ENCODE data around the gene GBX1. TPM values are rescaled to one million over a fixed set of nuclear protein-coding genes. Genes with fewer than 3 reads are reported as not detected.

GBX1 gene
- total RNA-seq, 4 donors from 2014 or later = not detected

GRCh38 chr7:151187409-151188251 lies 20.1 kb upstream of the GBX1 start:
- peaks cover 10% of the 10 kb centered on the region for H3K27me3 ChIP-seq
- H3K27ac ChIP-seq = no peak overlapping the region
- 54% methylated on average over 8 of the region's 22 CpGs for WGBS
- TF ChIP-seq POLR2A (IDR thresholded peaks at IDR 0.05) = no peak
- TF ChIP-seq EP300 (IDR thresholded peaks at IDR 0.05) = no peak
- no peak for TF ChIP-seq POLR2AphosphoS5 (IDR thresholded peaks at IDR 0.05)
- TF ChIP-seq CTCF (IDR thresholded peaks at IDR 0.05) = no peak
- H3K36me3 ChIP-seq = no peaks in the 10 kb centered on the region
- no peak overlapping the region for H3K4me3 ChIP-seq
- H3K4me1 ChIP-seq = no peaks in the 10 kb centered on the region
- no peak for DNase-seq (ENCODE audit: low spot score in 2 of 2)
- H3K9me3 ChIP-seq = no peaks in the 10 kb centered on the region

GRCh38 chr7:151186640-151187408 lies 19.3 kb upstream of the GBX1 start, which contains the start of gene ASB10:
ASB10 (minus strand) TSS chr7:151187250; CDS start chr7:151187130, 120 bp downstream.
- DNase-seq (ENCODE audit: low spot score in 2 of 2) = peak in 1 of 2 donors; percentile 49
- no peak within 1 kb of the TSS for H3K4me3 ChIP-seq
- no peaks in the 10 kb centered on the region for H3K4me1 ChIP-seq
- H3K27ac ChIP-seq = no peak within 1 kb of the TSS
- H3K27me3 ChIP-seq = peaks cover 10% of the 10 kb centered on the region
- 73% methylated on average over 22 of the region's 22 CpGs for WGBS
- TF ChIP-seq POLR2A (IDR thresholded peaks at IDR 0.05) (no peak), EP300 (IDR thresholded peaks at IDR 0.05) (no peak), CTCF (IDR thresholded peaks at IDR 0.05) (no peak), POLR2AphosphoS5 (IDR thresholded peaks at IDR 0.05) (no peak)
- H3K9me3 ChIP-seq = no peaks in the 10 kb centered on the region
- no peaks in the 10 kb centered on the region for H3K36me3 ChIP-seq

GRCh38 chr7:151185762-151186639 lies 18.5 kb upstream of the GBX1 start:
- TF ChIP-seq EP300 (IDR thresholded peaks at IDR 0.05) (no peak), POLR2A (IDR thresholded peaks at IDR 0.05) (no peak), CTCF (IDR thresholded peaks at IDR 0.05) (no peak), POLR2AphosphoS5 (IDR thresholded peaks at IDR 0.05) (no peak)
- no peaks in the 10 kb centered on the region for H3K9me3 ChIP-seq
- WGBS = 88% methylated on average over 4 of the region's 16 CpGs
- peak in 1 of 2 donors; percentile 51 for DNase-seq (ENCODE audit: low spot score in 2 of 2)
- no peak overlapping the region for H3K27ac ChIP-seq
- no peaks in the 10 kb centered on the region for H3K36me3 ChIP-seq
- H3K4me3 ChIP-seq = no peak overlapping the region
- H3K4me1 ChIP-seq = no peaks in the 10 kb centered on the region
- peaks cover 14% of the 10 kb centered on the region for H3K27me3 ChIP-seq

GRCh38 chr7:151181011-151181431 lies 13.5 kb upstream of the GBX1 start:
- peak; percentile 50 to 54 for DNase-seq (ENCODE audit: low spot score in 2 of 2)
- Histone ChIP-seq H3K4me3 (no peak overlapping the region), H3K9me3 (no peaks in the 10 kb centered on the region), H3K27me3 (peaks cover 17% of the 10 kb centered on the region), H3K27ac (no peak overlapping the region), H3K4me1 (no peaks in the 10 kb centered on the region), H3K36me3 (no peaks in the 10 kb centered on the region)
- 100% methylated on average over 3 of the region's 22 CpGs for WGBS
- no peak for TF ChIP-seq POLR2A (IDR thresholded peaks at IDR 0.05)
- no peak for TF ChIP-seq POLR2AphosphoS5 (IDR thresholded peaks at IDR 0.05)
- TF ChIP-seq EP300 (IDR thresholded peaks at IDR 0.05) = no peak
- no peak for TF ChIP-seq CTCF (IDR thresholded peaks at IDR 0.05)

Data from suprapubic skin (tissue), 4 donors.